GM23248 (cell line): Measurements from ENCODE around the gene PPFIA2.

Experiments
- EZH2 ChIP-seq: fragments of 200-600 bp; sonication (generic); IDR thresholded peaks from 2 replicates; pipeline ENCODE4 v1.6.1; 2018; ENCODE audit warnings: antibody characterized with exemption, mild to moderate bottlenecking; ENCODE audit not compliant: insufficient read depth, poor library complexity, severe bottlenecking
- EZH2phosphoT487 ChIP-seq: fragments of 200-600 bp; sonication (generic); IDR thresholded peaks from 2 replicates; pipeline ENCODE4 v1.6.1; 2018; ENCODE audit warnings: antibody characterized with exemption, moderate library complexity, mild to moderate bottlenecking, low read depth; ENCODE audit not compliant: insufficient read depth

DNA sequence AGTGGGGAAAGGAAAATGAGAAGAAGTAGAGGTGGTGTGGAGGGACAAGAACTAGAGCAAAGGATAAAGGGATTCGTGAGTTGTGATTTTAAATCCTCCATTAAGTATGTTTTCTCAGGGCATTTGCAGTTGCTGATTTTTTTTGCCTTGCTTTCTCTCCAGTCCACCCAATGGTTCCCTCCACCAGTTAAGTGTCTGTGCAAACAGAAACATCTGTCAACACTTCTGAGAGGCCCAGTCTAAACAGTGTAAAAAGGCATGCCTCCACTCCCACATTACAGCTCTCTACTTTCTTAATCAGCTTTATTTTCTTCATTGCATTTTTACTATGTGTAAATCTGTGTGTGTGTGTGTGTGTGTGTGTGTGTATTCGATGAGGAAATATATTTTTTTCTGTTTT lies 141.2 kb downstream of the PPFIA2 start:
- TF ChIP-seq EZH2phosphoT487 (no peak), EZH2 (no peak)
